Activated T-cell treated with anti-CD3 and anti-CD28 coated beads for 4 hours (primary cell): ENCODE data around the gene ANKH.
"Not testable (repeated sequence)": the region's sequence is repeated elsewhere in the genome, so short reads cannot be mapped to it uniquely, and the experiment has no call there.

Experiments
- DNase-seq: peaks from one replicate; pipeline ENCODE4 v3.0.0-alpha.2; 2020

The ANKH gene

GRCh38 chr5:14824499-14824898 is 47.1 kb downstream of the ANKH start:
- no peak for DNase-seq

GRCh38 chr5:14821100-14821845 is 50.3 kb downstream of the ANKH start:
- DNase-seq, result no peak

- no peak for DNase-seq
Observed at GRCh38 chr5:14818931-14819790, 52.4 kb downstream of the ANKH start.

GRCh38 chr5:14817762-14818136 is 53.8 kb downstream of the ANKH start:
- not testable (repeated sequence) for DNase-seq

GRCh38 chr5:14816999-14817761 is 54.4 kb downstream of the ANKH start:
- no peak for DNase-seq

GRCh38 chr5:14816374-14816998 is 55.1 kb downstream of the ANKH start:
- no peak for DNase-seq

GRCh38 chr5:14813747-14814146 is 57.8 kb downstream of the ANKH start:
- no peak for DNase-seq

- DNase-seq, result no peak
Observed at GRCh38 chr5:14812166-14812565, 59.4 kb downstream of the ANKH start.

GRCh38 chr5:14810928-14811572 is 60.5 kb downstream of the ANKH start:
- no peak for DNase-seq

GRCh38 chr5:14810282-14810681 is 61.3 kb downstream of the ANKH start:
- DNase-seq, result no peak

- peak; percentile 47 for DNase-seq
Observed at GRCh38 chr5:14809369-14810155, 62.0 kb downstream of the ANKH start.

GRCh38 chr5:14807471-14807870 is 64.1 kb downstream of the ANKH start:
- DNase-seq, result no peak

GRCh38 chr5:14806456-14806855 is 65.1 kb downstream of the ANKH start:
- DNase-seq, result no peak

GRCh38 chr5:14802541-14802940 is 69.0 kb downstream of the ANKH start:
- no peak for DNase-seq

GRCh38 chr5:14801792-14802191 is 69.8 kb downstream of the ANKH start:
- no peak for DNase-seq

- DNase-seq, result not testable (repeated sequence)
Observed at GRCh38 chr5:14797385-14797784, 74.2 kb downstream of the ANKH start.

GRCh38 chr5:14794583-14795230 is 76.9 kb downstream of the ANKH start:
- no peak for DNase-seq

- no peak for DNase-seq
Observed at GRCh38 chr5:14793851-14794250, 77.7 kb downstream of the ANKH start.

- no peak for DNase-seq
Observed at GRCh38 chr5:14790911-14791310, 80.7 kb downstream of the ANKH start.

GRCh38 chr5:14790220-14790619 is 81.4 kb downstream of the ANKH start:
- no peak for DNase-seq
